GM21515 (cell line): ENCODE data around the gene LSAMP.
A peak's percentile ranks its signal among the peaks of the same experiment; 100 is the strongest.
"Not testable (repeated sequence)": the region's sequence is repeated elsewhere in the genome, so short reads cannot be mapped to it uniquely, and the experiment has no call there.

ENCODE experiments used
- ATAC-seq: cut with Tn5 transposase; IDR thresholded peaks from one replicate; pipeline ENCODE4 v1.9.1; 2021; ENCODE audit not compliant: unreplicated experiment

LSAMP gene

GRCh38 chr3:116127464-116127863 is 317.8 kb downstream of the LSAMP start:
- ATAC-seq, result no peak

GRCh38 chr3:116124166-116124565 is 321.1 kb downstream of the LSAMP start:
- ATAC-seq, result no peak

DNA sequence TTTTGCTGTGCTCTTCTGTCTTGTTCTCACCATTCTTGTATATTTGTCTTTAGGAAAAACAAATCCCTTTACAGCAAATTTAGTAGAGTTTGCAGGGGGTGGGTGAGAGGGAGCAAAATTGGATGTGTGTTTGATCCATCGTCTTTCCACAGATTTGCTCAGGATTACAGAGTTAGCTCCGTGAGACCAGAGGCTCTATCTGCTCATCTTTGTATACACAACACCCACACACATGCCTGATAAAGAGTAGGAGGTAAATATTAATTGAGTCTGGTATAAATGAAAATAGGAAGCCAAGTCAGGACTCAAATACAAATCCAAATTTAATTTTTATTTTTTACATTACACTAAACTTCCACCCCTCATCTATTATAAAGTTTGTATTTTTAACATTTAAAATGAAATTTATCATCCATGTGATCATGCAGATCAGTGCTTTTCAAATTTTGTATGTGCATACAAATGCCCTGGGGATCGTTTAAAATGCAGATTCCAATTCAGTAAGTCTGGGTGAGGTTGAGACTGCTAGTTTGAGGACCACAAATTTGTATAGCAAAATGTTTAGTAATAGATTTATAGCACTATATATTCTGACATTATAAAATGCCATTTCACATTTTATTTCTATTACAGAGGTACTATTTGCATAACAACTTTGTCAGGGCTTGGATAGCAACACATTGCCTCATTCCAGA is 326.7 kb downstream of the LSAMP start:
- ATAC-seq, result no peak

DNA sequence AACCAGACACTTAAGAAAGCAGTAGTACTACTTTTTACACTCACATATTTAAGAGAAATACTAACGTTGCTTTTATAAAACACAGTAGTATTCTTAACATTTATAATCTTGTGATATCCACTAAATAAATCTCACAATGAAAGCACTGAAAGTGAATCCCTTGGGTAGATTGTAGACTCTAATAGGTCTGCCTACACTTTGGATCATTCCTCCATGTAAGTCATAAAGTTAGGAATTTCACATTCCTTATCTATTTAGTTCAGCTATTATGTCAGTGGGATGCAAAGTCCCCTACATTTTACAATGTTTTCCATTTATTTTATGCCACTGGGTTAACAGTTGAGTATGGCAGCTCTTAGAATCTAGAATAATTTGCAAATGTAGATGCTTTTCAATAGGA is 330.7 kb downstream of the LSAMP start:
- ATAC-seq, result no peak

DNA sequence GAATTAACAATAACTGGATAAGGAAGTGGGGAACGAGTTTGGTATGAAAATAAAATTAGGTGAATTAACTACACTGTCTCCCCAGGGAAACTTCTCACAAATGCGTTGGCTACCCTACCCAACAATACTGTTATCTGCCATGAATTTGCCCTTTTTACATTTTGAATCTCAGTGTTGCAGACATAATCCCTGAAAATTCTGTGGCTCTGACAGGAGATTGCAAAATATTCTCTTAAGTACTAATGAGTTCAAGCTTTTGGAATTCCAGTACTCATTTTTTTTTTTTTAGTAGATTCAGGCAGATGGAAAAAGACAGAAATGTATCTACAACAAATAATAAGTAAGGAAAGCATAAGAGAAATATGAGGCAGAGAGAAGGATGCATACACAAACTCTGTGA is 332.6 kb downstream of the LSAMP start:
- no peak for ATAC-seq

DNA sequence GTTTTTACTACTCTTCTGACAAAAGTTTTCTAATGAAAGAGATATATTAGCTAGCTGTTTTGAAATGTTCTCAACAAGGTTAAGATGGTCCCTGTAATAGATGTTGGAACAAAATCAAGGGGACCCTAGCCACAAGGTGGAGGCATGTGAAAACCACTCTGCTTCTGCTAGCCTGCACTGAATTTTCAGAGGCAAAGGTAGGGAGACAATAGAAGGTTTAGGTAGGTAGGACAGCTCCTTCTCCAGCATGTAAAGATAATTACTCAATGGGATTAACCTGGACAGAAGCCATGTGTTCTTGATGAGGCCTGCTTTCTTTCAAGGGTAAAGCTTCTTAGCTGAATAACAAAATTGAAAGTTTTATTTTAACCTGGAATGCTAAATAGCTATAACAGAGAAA is 333.5 kb downstream of the LSAMP start:
- no peak for ATAC-seq

DNA sequence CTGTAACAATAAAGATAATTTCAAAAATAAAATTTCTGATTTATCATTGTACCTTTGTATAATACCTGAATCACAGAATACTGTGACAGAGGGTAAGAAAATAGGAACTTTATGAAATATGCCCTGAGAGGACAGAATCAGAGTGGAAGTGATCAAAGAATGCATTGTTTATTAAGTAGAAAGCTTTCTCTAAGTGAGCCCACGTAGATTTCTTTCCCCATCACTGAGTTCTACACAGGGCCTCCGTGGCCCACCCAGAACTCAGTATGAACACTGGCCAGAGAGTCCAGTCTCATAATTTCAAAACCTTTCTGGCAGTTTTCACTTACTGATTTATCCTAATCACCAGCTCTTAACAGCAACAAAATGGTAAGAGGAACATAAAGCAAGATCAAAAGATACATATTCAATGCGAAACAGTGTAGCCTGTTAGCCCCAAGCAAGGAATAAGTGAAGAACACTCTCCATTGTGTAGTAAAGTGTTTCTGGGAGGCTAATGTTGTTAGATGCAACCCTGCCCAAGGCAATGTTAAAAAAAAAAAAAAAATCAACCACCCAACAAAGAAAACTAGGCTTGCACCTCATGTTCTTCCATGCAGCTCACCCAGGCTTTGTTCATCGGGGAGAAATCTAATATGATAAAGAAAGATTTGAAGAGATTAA is 341.3 kb downstream of the LSAMP start:
- no peak for ATAC-seq

DNA sequence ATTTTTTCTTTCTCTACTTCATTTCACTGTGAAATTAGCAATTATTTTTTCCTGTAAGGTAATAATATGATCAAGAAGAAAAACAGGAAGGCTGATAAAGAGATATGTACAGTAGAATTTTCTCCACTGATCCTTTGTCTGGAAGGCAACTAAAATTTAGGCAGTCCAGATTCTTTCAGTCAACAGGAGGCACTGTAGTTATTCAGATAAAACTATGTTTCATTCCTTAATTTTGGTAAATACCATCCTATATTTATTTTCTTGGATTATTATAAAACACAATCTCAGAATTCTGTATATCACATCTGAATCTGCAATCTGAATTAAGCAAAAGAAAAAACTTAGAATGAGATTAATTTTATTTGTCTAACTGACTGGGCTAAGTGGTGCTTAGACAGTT is 343.2 kb downstream of the LSAMP start:
- no peak for ATAC-seq

DNA sequence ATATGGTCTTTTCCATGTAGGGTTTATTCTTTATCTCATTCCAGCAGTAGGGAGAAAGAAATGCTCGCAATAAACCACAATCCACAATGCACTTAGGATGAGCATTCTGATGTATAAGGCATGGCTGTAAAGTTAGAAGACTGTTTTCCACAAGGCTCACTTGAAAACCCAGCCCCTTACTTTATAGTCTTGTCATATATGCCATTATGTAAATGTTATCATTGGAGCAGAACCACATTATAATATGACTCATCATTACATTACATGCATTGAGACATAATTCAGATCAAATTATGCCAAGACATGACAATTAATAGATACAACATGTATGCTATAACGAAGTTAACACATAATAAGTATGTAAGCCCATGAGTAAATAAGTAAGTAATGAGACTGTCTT is 348.1 kb downstream of the LSAMP start:
- ATAC-seq, result no peak

DNA sequence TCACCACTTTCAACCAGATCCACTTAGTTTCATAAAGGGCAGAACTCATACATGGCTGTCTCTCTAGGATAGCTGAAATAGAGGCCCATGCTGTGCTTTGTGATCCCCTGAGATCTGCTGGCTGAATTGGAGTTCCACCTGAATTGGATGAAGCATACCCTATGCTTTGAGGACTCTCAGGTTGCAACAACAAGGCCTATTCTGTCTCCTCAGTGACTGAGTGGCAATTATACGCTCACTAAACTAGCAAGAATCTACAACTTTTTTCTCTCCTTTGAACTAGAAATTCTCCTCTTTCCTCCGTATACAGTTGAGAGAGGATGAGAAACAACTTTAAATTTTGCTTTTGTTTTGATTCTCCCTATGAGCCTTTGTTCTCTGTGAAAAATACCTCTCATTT is 348.7 kb downstream of the LSAMP start:
- ATAC-seq, result no peak

DNA sequence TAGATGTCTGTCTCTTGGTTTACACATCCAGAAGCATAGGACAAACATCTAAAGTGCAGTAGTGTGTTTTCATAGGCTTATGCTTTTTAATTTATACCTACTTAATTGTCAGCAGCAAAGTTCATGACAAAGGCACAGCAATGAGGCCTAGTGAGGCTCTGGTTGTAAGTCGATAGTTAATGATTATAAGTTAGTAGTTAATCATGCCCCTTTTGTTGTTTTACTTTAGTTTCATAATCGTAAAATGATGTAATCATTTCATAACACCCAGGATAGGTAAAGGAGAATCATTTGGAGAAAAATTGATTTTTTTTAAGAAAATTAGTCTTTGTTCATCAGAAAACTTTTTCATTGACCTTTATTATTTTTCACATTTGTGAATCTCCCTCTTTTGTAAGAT is 351.9 kb downstream of the LSAMP start:
- ATAC-seq, result no peak

- no peak for ATAC-seq
Measured at GRCh38 chr3:116087426-116087825, 357.9 kb downstream of the LSAMP start.

GRCh38 chr3:116084999-116085791 is 360.1 kb downstream of the LSAMP start:
- no peak for ATAC-seq

DNA sequence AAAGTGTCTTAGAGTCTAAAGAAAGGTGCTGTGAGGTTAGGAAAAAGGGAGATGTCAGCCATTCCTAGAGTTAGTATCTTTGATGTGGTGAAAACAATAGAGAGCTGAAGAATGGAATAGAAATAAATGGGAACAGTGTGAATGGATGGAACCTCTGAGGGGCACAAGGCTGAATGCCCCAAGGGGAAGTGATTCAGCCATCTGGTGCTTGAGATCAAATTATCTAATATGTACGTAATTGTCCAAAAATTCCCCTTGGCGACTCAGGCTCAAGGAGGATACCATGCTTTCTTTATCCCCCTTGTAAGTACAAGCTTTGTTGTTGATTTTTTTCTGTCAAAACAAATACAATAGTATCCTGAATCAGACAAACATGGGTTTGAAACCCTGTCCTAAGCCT is 361.6 kb downstream of the LSAMP start:
- no peak for ATAC-seq

- ATAC-seq, result no peak
Measured at GRCh38 chr3:116078561-116078960, 366.7 kb downstream of the LSAMP start.

DNA sequence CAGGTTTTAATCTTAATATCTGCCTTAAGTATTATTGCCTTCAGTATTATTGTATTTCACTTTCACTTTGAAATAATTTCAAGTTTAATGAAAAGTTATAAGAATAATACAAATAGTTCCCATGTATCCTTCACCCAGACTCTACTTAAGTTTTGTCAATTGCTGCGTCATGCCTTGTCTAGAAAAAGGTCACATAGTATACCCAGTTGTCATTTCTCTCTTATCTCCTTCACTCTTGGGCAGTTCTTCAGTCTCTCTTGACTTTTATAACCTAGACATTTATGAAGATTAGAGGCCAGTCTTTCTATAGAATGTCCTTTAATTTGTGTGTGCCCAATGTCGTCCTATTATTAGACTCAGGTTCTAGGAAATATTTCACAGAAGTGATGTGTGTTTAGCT is 367.7 kb downstream of the LSAMP start:
- no peak for ATAC-seq

GRCh38 chr3:116077059-116077458 is 368.2 kb downstream of the LSAMP start:
- ATAC-seq, result no peak

DNA sequence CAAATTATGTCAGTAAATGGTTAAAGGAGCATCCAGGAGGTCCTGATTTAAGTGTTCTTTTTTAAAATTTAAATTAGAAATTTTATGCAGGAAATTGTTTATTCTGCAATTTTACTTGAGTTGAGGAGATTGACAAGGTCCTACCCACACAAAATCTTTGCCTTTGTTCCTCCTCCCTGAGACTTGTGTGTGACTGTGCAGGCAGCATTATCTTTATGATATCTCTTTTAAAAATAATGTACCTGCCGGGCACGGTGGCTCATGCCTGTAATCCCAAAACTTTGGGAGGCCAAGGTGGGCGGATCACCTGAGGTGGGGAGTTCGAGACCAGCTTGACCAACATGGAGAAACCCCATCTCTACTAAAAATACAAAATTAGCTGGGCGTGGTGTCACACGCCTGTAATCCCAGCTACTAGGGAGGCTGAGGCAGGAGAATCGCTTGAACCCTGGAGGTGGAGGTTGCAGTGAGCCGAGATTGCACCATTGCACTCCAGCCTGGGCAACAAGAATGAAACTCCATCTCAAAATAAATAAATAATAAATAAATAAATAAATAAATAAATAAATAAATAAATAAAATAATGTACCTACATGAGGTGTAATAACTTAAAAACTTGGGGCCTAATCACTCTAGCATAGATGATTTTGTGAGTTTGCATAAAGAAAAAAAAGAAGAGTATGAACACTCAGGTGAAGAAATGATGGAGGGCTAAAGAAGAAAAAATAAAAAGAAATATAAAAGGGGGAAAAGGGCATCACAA is 374.6 kb downstream of the LSAMP start:
- not testable (repeated sequence) for ATAC-seq

DNA sequence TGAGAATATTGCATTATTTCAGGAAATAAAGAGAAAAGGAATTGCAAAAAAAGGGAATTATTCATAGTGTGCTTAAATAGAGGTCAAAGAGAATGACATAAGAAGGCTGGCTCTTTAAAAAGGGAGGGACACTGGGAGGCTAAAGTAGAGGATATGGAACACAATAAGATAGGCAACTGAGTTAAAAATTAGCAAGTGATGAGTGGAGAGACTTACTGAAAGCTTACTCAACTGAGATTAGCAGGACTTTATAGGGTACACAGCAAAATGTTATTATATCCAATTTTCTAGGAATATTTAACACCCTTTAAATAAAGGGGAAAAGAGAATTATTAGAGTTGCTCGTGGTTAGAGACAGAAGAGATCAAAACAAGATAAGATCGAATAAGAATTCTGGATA is 375.2 kb downstream of the LSAMP start:
- ATAC-seq, result no peak

DNA sequence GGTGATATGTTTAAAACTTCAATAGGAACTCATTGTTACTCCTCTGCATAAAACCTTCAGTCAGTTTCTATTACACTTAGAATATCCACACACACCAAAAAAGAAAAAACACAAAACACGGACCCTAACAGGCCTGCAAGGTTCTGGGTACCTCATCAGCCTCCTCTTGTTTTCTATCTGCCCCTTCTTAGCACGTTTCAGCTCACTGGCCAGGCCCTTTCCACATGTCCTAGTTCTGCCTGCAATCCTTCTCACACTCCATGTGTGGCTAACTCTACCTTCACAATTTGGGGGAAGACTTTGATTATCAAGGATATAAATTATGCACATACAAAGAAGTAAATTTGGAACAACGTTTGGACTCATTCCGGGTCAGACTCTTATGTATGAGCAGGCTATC is 376.3 kb downstream of the LSAMP start:
- ATAC-seq, result no peak

GRCh38 chr3:116067326-116067725 is 378.0 kb downstream of the LSAMP start:
- peak; percentile 82 for ATAC-seq
